Hepatocyte (in vitro differentiated cells): ENCODE data around the gene NARS2.

Experiments used
- CTCF ChIP-seq: fragments of 200-600 bp; sonication (generic); IDR thresholded peaks from 2 replicates; pipeline ENCODE4 v1.5.1; 2016; ENCODE audit warnings: antibody characterized with exemption, mild to moderate bottlenecking; ENCODE audit not compliant: poor library complexity
- EZH2 ChIP-seq: fragments of 200-600 bp; sonication (generic); IDR thresholded peaks from 2 replicates; pipeline ENCODE4 v1.6.1; 2016; ENCODE audit warnings: antibody characterized with exemption, mild to moderate bottlenecking, borderline replicate concordance
- EZH2phosphoT487 ChIP-seq: fragments of 200-600 bp; sonication (generic); IDR thresholded peaks from one replicate; pipeline ENCODE4 v1.6.1; 2018; ENCODE audit warnings: antibody characterized with exemption, mild to moderate bottlenecking, low read depth, moderate library complexity; ENCODE audit not compliant: unreplicated experiment, severe bottlenecking

GRCh38 chr11:78386215-78386941 is 188.3 kb downstream of the NARS2 start:
- no peak for TF ChIP-seq CTCF
- no peak for TF ChIP-seq EZH2
- TF ChIP-seq EZH2phosphoT487 = no peak
